HG03558 (cell line): ENCODE measurements around the gene SOWAHC.
"Not testable (repeated sequence)": the region's sequence is repeated elsewhere in the genome, so short reads cannot be mapped to it uniquely, and the experiment has no call there.

ENCODE experiments used
- ATAC-seq: cut with Tn5 transposase; IDR thresholded peaks from one replicate; pipeline ENCODE4 v1.9.1; 2021; ENCODE audit warnings: moderate number of reproducible peaks; ENCODE audit not compliant: unreplicated experiment; ENCODE audit errors: extremely low read depth

The SOWAHC gene

DNA sequence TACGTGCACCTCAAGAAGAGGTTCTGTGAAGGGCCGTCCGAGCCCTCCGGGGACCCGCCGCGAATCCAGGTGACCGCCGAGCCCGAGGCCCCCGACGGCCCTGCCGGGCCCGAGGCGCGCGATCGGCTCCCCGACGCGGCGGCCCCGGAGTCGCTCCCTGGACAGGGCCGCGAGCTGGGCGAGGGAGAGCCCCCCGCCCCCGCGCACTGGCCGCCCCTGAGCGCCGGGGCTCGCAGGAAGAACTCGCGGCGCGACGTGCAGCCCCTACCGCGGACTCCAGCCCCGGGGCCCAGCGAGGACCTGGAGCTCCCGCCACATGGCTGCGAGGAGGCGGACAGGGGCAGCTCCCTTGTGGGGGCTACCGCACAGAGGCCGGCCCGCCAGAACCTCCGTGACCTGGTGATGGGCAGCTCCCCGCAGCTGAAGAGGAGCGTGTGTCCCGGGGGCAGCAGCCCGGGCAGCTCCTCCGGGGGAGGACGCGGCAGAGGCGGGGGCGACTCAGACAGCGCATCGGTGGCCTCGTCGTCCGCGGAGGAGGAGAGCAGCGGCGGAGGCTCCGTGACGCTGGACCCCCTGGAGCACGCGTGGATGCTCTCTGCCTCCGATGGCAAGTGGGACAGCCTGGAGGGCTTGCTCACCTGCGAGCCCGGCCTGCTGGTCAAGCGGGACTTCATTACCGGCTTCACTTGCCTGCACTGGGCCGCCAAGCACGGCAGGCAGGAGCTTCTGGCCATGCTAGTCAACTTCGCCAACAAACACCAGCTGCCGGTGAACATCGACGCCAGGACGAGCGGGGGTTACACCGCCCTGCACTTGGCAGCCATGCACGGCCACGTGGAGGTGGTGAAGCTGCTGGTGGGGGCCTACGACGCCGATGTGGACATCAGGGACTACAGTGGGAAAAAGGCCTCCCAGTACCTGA, 812 bp downstream of the SOWAHC start:
- ATAC-seq: no peak

DNA sequence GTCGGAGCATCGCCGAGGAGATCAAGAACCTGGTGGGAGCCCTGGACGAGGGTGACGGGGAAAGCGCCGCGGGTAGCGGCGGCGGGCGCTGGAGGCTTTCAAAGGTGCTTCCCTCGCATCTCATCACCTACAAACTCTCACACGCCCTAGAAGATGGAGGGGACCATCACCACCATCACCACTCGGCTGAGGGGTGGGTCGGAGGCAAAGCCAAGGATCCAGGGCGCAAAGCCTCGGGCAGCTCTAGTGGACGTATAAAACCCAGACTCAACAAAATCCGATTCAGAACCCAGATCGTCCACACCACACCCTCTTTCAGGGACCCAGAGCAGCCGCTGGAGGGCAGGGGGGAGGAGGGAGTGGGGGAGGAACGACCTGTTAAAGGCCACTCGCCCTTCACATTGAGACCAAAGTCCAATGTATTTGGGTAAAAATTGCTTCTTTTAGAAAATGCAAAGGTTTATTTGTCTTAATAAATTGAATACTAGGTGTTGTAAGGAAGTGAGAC, 1.5 kb downstream of the SOWAHC start:
- ATAC-seq: no peak

DNA sequence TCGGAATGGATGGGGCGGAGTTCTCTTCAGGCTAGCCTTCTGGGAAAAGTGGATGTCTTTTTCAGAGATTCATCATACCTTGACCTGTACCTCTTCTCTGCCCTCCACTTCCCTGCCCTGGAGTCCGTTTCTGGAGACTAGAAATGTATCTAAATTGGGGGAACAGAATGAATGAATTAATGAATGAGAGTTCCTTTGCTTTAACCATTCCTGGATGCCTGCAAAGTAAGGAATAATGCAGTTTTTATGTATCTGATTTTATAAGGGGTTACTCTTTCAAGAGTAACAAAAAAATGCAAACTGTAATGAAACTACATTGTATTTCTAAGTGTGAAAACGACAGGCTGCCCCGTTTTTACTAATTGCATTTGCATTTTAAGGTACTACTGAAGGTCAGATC, 2.0 kb downstream of the SOWAHC start:
- no peak for ATAC-seq

DNA sequence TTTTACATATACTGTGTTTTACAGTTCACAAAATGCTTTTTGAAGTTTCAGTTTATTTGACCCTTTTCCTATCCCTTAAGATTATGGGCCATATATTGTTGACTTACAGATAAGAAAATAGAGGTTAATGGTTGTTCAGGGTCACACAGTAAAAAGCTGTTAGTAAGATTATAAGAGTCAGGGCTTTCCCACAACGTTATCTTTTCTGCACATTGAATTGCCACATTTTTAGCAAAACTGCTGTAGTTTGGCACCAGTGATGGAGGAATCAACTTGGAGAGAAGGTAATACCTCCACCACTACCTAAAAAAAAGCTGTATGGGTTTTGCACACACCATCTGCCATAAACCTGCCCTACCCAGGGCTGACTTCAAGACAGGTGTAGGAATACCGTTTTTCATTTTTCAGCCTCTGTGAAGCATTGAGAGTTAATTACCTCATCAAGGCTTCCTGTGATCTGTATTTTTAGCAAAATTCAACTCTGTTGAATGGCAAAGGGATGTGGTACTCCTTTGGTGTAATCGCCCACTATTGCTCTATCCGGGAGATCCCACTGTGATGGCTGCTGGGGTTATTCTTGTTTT, 5.0 kb downstream of the SOWAHC start:
- no peak for ATAC-seq

DNA sequence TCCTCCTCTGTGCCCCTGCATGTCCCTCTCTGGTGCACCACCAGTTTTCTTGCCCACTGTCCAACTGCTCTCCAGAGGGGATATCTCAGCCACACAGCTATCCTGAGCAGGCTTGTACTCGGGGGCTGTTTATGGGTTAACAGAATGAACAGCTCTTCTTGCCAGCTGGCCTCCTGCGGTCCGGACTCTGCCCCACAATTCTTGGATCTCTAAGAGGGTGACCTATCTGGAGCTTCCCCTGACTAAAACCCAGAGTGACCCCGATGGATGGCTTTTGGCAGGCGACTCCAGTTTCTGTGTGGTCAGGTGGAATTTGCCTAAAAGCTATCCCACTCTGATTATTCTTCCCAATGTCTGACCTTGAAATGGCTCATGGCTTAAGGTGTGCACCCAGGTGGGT, 9.1 kb downstream of the SOWAHC start:
- ATAC-seq: no peak

DNA sequence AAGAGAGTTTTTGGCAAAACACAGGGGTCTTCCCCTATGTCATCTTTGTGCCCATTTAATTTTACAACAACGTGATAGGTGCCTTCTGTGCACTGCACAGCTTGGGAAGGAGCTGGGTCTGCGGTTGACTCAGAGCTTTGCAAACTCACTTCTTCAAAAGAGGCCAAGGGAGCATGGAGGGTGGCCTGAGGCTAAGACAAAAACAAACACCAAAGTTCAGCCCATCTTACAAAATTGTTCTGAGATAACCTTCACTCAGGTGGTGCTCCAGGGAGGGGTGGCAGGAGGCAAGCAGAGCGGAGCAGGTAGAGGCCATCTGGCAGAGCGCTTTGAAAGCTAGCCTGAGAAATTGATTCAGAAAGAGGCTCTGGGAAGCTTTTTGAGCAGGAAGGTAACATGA, 9.8 kb downstream of the SOWAHC start:
- ATAC-seq: no peak

DNA sequence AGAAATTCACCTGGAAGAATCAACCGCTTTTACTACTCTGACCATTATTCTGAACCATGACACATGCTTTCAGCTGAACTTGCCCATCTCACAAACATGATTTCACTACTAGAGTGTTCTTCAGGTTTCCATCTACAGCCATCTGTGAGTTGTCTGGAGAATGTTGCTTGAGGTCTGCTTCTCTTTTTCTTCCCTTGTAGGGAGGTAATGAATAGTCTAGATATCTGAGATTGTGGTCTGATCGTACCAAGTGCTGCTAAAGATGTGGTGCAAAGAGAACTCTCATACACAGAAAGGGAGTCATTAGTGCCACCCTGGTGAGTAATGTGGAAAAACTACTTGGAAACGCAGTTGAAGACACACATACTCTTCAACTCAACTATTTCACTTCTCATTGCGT, 10.2 kb downstream of the SOWAHC start:
- ATAC-seq: no peak

DNA sequence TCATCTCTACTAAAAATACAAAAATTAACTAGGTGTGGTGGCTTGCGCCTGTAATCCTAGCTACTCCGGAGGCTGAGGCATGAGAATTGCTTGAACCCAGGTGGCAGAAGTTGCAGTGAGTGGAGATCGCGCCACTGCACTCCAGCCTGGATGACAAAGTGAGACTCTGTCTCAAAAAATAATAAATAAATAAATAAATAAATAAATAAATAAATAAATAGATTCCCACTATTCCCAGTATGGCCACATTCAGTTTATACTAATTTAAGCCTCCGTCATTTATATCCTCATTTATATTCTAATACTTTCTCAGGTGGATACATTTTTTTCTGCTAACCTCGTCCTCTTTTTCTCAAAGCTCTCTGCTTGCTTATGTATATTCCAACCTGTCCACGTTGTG, 14.2 kb downstream of the SOWAHC start:
- ATAC-seq: not testable (repeated sequence)

DNA sequence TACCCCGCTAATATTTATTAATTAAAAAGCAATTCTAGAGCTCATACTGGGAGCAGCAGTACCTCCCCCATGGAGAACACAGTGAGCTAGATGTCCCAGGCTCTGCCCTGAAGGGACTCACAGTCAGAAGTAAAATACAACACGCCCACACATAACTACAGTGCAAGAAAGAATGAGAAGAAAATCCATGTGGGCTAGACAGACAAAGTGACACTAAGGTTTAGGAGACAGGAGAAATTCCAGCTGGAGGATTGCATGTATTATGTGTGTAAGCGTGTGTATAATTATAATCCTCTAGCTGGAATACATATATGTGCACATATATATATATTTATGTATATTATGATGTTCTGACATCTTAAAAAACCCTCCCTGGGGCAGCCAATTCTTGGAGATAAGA, 15.7 kb downstream of the SOWAHC start:
- no peak for ATAC-seq

DNA sequence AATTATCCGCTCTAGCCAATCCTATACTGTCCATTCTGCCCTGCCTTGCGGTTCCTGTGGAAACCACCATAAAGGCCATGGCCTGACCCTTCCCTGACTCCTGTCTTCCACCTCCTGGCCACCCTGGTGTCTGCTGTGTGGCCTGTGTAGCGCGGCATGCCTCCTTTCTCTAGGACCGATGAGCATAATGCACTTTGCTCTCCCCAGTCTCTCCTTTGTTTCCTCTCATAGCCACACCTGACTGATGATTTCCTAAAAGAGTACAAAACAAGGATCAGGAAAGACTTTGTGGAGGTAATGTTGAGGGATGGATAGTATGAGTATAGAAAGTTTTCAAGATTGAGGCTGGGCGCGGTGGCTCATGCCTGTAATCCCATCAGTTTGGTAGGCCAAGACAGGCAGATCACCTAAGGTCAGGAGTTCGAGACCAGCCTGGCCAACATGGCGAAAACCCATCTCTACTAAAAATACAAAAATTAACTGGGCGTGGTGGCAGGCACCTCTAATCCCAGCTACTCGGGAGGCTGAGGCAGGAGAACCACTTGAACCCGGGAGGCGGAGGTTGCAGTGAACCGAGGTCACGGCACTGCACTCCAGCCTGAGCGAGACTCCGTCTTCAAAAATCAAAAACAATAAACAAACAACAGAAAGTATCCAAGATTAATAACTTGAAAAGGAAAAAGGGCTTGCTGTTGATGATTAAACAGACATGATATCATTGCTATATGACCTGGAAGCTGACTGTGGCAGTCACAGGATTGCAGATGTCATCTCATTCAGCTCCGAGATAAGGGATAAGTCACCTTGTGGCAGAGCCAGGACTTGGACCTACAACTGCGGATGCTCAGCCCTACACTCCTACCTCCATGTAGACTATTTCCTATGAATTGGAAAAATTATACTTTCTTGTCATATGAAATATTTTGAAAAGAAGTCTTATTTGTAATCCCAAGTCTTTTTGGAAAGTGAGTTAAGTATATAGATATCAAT, 16.6 kb downstream of the SOWAHC start:
- no peak for ATAC-seq

DNA sequence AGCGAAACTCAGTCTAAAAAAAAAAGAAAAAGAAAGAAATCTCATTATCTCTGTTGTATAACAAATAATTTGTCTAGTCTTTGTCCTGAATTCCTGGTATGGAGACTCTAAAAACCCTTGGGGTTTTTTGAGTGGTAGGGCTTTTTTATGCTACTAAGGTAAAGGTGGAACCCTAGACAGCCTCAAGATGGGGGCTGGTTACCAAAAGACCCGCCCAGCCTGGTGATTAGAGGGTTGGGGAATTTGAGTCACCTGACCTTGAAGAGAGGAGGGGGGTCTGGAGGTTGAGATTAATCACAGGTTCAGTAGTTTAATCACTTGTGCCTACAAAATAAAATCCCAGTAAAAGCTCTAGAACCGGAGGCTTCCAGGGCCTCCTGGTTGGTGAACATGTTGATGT, 17.6 kb downstream of the SOWAHC start:
- ATAC-seq: no peak

DNA sequence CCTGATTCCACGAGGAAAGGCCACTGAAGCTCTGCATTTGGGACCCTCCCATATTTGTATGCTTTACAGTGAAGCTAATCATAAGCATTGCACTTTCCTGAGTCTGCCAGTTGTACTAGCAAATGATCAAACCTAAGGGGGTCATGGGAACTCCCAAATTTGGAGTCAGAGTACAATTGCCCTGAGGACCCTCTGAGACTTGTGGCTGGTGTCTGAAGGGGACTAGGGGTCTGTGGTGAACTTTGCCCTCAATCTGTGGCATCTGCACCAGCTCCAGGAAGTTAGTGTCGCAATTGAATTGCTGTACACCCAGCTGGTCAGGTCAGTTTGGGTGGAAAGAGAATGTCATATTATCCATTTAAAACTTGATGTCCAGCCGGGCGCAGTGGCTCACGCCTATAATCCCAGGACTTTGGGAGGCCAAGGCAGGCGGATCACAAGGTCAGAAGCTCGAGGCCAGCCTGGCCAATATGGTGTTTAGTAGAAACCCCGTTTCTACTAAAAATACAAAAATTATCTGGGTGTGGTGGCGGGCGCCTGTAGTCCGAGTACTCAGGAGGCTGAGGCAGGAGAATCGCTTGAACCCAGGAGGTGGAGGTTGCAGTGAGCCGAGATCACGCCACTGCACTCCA, 18.1 kb downstream of the SOWAHC start:
- no peak for ATAC-seq

DNA sequence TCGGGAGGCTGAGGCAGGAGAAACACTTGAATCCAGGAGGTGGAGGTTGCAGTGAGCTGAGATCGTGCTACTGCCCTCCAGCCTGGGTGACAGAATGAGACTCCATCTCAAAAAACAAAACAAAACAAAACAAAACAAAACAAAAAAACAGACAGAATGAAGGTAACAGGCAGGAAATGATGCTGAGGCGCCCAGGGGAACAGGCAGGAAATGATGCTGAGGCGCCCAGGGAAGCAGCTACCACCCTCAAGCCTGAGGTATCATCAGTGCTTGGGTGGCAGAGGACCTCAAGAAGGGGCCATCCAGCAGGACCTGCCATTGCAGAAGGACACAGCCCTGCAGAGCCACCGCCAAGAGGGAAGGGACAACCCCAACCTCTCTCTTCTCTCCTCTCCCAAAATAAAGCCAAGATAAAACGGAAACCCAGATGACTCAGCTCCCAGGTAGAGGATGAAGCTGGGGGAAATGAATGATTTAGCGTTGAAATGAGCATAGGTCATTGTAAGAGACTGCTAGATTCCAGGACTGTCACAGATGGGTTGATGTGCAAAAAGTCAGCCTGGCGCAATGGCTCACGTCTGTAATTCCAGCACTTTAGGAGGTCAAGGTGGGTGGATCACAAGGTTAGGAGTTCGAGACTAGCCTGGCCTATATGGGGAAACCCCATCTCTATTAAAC, 19.3 kb downstream of the SOWAHC start:
- no peak for ATAC-seq

DNA sequence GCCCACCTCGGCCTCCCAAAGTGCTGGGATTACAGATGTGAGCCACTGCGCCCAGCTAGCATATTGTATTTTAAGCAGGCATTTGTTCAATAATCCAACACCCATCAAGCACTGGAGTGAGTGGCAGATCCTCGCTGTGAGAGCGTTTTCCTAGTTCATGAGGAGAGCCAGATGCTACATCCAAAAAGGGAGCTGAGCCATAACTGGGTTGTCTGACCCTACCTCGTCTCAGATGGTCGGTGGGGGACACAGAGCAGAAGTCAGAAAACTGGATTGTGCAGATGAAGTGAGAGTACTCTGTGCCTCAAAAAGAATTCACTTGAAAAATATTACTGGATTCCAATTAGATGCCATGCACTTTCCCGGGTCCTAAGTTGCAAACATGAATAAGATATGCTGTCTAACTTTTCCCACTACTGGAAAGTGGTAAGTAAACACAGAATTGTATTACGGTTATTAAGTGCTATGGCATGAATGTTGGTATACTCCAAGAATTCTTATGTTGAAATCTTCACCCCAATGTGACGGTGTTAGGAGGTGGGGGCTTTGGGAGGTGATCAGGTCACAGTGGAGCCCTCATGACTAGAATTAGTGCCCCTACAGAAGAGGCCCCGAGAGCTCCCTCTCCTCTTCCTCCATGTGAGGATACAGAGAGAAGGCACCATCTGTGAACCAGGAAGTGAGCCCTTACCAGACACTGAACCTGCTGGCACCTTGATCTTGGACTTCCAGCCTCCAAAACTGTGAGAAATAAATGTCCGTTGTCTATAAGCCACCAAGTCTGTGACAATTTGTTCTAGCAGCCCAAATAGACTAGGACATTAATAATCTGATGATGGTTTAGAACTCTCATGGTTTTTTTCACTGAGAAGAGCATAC, 21.5 kb downstream of the SOWAHC start:
- ATAC-seq: no peak

DNA sequence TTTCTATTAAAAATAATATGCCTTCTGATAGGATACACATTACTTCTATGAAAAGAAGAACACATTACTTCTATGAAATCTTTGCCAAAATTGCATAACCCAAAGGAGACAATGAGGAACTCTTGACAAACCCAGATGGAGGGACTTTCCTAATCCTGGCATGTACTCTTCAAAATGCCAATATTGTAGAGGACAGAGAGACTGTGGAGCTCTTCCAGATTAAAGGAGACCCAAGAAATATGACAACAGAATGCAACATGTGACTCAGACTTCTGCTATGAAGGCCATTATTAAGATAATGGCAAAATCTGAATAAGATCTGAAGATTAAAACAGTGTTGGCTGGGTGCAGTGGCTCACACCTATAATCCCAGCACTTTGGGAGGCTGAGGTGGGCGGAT, 22.2 kb downstream of the SOWAHC start:
- ATAC-seq: no peak

DNA sequence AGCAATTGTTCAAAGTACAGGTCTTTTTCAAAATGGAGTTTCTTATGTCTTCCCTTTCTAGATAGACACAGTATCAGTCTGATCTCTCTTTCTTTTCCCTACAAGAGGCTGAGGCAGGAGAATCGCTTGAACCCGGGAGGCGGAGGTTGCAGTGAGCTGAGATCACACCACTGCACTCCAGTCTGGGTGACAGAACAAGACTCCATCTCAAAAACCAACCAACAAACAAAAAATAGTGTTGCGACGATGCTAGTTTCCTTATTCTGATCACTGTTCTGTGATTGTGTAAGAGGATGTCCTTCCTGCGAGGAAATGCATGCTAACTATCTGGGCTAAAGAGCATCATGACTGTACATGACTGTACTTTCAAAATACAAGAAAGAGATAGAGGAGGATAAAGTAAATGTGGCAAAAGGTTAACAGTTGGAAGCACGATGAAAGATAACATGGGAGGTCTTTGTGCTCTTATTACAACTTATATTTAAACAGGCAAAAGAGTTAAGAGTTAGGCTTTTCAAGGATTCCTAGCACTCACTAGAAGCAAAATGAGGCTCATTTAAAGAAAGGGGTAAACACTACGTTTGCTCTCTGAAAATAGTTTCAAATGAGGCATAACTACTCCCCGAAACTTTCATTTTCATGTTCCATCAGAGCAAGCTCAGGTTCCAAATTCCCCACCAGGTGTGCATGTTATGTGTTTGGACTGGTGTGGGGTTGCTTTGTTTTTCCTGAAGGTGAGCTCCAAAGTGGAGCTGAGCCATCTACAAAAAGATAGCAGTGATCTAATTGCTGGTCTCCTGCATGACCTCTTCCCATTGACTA, 23.8 kb downstream of the SOWAHC start:
- peak; percentile 63 for ATAC-seq

DNA sequence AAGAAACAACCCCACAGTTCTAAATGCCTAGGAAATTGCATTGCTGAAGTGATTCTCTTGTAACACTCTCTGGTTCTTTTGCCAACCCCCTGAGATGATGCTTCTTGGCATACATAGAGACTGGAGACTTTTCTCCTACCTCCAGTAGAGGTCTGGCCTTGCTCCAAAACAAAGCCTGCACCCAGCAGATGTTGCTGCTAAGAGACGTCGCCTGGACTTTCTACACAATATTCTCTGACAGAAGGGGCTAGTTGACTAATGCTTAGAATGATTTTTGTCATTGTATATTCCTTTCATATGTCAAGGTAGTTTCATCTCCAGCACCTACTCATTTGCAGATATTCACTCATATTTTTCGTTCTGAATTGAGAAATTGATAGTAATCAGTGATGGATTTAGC, 24.6 kb downstream of the SOWAHC start:
- no peak for ATAC-seq

DNA sequence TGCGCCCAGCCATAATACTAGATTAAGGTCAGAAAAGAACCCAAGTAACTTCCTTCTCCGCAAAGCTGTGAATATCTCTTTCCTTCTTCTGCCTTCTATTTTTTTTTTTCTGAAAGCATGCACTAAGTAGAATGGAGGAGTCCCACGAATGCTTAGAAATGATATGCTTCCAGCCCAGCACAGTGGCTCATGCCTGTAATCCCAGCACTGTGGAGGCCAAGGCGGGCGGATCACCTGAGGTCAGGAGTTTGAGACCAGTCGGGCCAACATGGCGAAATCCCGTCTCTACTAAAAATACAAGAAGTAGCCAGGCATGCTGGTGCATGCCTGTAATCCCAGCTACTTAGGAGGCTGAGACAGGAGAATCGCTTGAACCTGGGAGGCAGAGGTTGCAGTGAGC, 25.8 kb downstream of the SOWAHC start:
- ATAC-seq: not testable (repeated sequence)
